GM12892 (cell line): ENCODE data around the gene CMIP.

ENCODE experiments used
- POLR2A ChIP-seq: IDR thresholded peaks from 2 replicates; pipeline ENCODE4 v1.6.1; 2011; ENCODE audit warnings: low read depth, low read length, control low read depth
- TAF1 ChIP-seq: IDR thresholded peaks from 2 replicates; pipeline ENCODE4 v1.6.1; 2011; ENCODE audit warnings: low read depth, mild to moderate bottlenecking, control low read depth, low read length, borderline replicate concordance

DNA sequence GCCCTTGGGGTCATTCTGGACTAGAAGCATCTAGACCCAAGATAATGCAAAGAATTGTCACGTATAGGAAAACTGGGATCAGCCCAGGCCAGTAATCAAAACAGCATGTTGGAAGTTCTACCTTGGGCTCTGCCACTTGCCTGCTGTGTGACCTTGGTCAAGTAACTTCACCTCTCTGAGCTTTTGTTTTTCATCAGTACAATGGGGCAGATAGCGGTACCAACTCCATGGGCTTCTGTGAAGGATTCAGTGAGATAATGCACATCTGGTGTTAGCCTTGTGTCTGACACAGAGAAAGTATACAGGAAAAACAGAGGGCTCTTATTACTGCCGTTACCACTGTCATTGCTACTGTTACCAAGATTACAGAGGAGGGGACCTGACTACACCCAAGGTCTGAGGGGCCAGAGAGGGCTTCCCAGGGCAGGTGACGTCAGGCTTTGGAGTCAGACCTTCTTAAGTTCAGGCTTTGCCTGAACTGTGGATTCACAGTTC lies 24.6 kb downstream of the CMIP start:
- TF ChIP-seq POLR2A (no peak), TAF1 (no peak)
